LNCaP clone FGC (cell line): ENCODE data around the gene CRADD.
"Not testable (repeated sequence)": the region's sequence is repeated elsewhere in the genome, so short reads cannot be mapped to it uniquely, and the experiment has no call there.

Experiments used
- DNase-seq: peaks from one replicate; pipeline ENCODE4 v3.0.0-alpha.2; 2011; ENCODE audit warnings: low read depth
- H3K4me3 ChIP-seq: 2 replicates; pipeline ENCODE4 v1.5.1; 2011; ENCODE audit warnings: mild to moderate bottlenecking, low read depth, low read length, control low read depth
- TF ChIP-seq, protein P1 (sequence below): IDR thresholded peaks from 2 replicates; pipeline ENCODE4 v1.5.1; 2012; ENCODE audit warnings: mild to moderate bottlenecking; ENCODE audit not compliant: control insufficient read depth, insufficient read depth; ENCODE audit errors: extremely low read depth

CRADD gene

DNA sequence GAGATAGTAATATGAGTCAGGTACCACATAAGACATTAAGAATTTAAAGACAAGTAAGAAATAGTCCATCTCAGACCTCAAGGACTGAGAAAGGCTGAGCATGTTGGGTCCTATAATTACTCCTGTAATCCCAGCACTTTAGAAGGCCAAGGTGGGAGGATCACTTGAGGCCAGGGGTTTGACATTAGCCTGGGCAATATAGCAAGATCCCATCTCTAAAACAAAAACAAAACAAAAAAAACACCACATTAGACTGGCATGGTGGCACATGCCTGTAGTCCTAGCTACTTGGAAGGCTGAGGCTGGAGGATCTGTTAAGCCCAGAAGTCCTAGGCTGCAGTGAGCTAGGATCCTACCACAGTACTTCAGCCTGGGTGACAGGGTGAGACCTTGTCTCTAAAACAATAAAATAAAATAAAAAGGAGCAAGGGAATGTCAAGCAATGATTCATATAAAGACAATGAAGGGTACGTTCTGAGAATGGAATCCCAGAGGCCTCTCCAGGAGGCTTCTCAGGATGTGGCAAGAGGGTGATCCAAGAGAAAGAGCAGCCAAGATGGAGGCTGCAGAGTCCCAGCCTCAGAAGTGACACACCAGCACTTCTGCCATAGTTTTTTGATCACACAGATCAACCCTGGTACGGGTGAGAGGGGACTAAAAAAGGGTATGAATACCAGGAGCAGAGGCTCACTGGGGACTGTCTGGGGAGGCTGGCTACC is 206.4 kb downstream of the CRADD start:
- no peak for DNase-seq
- H3K4me3 ChIP-seq: no peak overlapping the region
- TF ChIP-seq, protein P1, sequence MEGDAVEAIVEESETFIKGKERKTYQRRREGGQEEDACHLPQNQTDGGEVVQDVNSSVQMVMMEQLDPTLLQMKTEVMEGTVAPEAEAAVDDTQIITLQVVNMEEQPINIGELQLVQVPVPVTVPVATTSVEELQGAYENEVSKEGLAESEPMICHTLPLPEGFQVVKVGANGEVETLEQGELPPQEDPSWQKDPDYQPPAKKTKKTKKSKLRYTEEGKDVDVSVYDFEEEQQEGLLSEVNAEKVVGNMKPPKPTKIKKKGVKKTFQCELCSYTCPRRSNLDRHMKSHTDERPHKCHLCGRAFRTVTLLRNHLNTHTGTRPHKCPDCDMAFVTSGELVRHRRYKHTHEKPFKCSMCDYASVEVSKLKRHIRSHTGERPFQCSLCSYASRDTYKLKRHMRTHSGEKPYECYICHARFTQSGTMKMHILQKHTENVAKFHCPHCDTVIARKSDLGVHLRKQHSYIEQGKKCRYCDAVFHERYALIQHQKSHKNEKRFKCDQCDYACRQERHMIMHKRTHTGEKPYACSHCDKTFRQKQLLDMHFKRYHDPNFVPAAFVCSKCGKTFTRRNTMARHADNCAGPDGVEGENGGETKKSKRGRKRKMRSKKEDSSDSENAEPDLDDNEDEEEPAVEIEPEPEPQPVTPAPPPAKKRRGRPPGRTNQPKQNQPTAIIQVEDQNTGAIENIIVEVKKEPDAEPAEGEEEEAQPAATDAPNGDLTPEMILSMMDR: no peak

DNA sequence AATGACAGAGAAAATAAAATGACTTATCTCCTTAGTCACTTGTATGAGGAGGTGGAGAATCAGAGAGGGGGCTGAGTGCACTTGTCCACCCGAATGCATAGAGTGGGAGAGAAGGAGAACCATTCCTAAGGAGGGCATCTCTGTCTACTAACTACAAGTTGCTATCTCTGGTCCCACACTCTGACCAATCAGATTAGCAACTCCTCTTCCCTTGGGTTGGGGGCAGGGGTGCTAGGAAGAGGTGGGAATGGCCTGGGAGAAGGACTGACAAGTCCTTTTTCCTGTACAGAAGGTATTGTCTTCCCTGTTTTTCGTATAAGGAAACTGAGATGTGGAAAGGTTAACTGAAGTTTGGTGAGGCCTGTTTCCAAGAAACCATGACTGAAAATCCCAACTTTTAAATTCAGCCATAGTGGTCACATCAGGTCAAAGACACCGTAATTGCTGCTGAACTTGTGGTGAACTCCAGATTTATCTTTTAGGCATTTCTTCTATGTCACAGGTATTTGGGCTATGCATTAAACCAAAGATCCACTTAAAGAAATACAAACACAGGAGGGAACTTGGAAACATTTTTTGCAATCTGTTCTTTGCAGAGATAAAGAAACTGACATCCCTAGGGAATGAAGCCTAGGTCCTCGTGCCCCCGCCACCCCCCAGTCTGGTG is 207.8 kb downstream of the CRADD start:
- no peak overlapping the region for H3K4me3 ChIP-seq
- TF ChIP-seq, protein P1: no peak
- no peak for DNase-seq

DNA sequence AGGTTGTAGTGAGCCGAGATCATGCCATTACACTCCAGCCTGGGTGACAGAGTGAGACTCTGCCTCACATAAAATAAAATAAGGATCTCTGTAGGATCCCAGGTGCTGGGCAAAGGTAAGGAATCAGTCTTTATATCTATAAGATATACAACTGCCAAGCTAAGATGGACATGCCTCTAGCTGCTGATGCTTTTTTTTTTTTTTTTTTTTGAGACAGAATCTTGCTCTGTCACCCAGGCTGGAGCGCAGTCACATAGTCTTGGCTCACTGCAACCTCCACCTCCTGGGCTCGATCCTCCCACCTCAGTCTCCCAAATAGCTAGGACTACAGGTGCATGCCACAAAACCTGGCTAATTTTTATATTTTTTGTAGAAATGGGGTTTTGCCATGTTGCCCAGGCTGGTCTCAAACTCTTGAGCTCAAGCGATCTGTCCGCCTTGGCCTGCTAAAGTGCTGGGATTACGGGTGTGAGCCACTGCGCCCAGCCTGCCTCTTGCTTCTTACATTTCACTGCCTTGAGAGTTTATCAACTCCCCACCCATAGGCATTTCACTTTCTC is 208.9 kb downstream of the CRADD start:
- H3K4me3 ChIP-seq, DNase-seq: not testable (repeated sequence)

DNA sequence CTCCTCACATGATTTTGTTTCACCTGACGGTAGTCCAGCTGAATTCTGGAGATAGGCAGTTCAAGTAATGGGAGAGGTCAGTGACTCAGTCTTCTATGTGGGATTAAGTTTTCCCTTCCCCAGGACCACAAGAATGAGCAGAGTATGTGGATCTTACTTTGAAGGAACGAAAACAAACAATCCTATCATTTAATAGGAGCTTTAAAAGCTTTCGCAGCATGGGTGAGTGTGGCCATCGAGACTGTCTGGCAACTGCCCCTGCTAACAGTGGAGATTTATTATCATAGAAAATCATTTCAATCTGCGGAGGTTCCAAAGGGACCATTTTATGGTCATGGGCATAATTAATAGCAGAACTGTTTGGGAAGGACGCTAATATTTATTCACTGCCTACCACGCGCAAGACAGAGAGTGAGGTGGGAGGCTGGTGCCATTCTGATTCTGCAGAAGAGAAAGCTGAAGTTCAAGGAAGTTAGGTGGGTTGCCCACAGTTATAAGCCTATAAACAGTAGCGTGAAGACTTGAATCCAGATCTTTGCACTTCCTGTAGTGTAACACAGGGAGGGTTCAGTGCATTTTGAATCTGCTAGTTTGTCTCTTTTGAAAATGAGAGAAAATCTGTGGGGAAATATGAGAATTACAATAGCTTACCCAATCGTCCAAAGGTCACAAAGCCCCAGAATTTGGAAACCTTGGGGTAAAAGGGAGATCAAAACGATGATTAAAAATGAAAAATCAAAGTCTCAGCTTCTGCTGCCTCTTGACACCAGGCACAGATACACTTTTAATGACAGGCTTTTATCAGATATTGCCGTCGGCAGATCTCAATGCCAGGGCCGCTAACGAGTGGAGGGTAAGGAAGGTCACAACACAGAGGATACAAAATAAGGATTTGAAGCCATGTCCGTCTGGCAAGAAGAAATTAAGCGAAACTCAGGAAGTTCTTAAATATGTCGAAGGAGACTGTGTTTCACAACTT is 209.6 kb downstream of the CRADD start:
- DNase-seq: no peak
- TF ChIP-seq, protein P1: no peak
- no peak overlapping the region for H3K4me3 ChIP-seq

DNA sequence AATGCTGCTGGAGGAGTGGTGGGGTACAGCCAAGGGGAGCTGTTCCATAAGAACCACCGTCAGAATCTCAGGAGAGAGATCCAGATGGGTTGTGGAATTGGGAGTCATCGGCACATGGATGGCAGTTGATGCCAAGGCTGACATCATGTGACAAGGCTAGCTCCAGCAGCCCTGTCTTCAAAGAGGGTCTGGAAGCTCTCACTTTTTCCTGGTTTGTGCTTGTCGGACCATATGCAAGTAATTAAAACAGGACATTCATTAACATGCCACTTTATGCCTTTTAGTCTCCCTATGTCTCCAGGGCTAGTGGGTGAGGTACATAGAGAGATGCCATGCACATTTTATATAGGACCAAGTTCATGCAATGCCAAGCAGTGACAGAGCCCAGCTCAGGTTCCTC is 211.8 kb downstream of the CRADD start:
- TF ChIP-seq, protein P1: no peak
- no peak overlapping the region for H3K4me3 ChIP-seq

DNA sequence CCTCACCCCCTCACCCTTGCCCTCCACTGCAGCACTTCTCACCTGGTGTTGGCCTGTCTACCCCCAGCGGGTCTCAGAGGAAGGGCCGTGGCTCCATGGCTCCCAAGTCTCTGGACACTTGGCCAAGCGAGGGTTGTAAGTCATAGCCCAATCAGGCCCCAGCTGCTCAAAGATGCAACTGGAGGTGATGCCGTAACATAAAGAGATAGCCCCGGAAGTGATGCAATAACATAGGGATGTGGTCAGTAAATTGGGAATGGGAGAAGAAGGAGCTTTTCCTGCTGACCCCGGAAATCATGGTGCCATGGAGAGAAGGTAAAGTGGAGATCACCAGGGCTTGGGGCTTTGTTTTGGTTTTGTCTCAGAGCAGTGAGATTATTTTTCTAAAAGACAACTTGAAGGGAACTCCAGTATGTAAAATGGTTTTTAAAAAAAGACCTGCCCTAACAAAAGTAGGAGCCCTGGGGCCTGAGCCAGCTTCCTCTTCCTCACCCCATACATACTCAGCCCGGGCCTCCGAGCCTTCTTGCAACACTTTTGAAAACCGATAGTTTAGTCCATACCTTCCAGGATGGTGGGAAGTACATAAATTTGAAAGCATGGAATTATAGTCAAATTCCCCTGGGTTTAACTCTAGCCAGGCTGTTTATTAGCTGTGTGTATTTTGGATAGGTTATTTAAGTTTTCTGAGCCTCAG is 212.5 kb downstream of the CRADD start:
- TF ChIP-seq, protein P1: no peak
- H3K4me3 ChIP-seq: no peak overlapping the region
- DNase-seq: no peak

More for the DNA sequence above, 211.8 kb downstream of the CRADD start:
- DNase-seq: no peak
